ENCODE measurements around the gene TAGLN2. TPM values are rescaled to one million over a fixed set of nuclear protein-coding genes. Genes with fewer than 3 reads are reported as not detected.

The TAGLN2 gene
- total RNA-seq, 4 donors from 2014 or later, result 104 to 170 (median 151) TPM

GRCh38 chr1:159936273-159936904 is 11.1 kb upstream of the TAGLN2 start:
- H3K27me3 ChIP-seq, result no peaks in the 10 kb centered on the region
- H3K27ac ChIP-seq, result no peak overlapping the region
- H3K4me3 ChIP-seq (replicated peaks in 1 of 3), result no peak overlapping the region
- no peak for TF ChIP-seq POLR2A (IDR thresholded peaks at IDR 0.05)
- peak; percentile 82 to 97 (median 97) for TF ChIP-seq CTCF (IDR thresholded peaks at IDR 0.05)
- WGBS, 2 donors, result 33 to 36% methylated on average over 15 to 16 of the region's 16 CpGs
- no peaks in the 10 kb centered on the region for H3K9me3 ChIP-seq
- DNase-seq, result peak; percentile 66 to 75
- no peaks in the 10 kb centered on the region for H3K36me3 ChIP-seq
- peaks cover 0 to 14% of the 10 kb centered on the region in 2 donors for H3K4me1 ChIP-seq
- intact Hi-C loops (cut with DNase I), result loop anchor here (2.0 kb wide), 1 partner anchor 68 kb away; no protein-coding TSS in a partner anchor

GRCh38 chr1:159935719-159936272 is 10.5 kb upstream of the TAGLN2 start:
- 75 to 81% methylated on average over 4 of the region's 4 CpGs for WGBS, 2 donors
- intact Hi-C loops (cut with DNase I), result loop anchor here (2.0 kb wide), 1 partner anchor 69 kb away; no protein-coding TSS in a partner anchor
- peaks cover 0 to 14% of the 10 kb centered on the region in 2 donors for H3K4me1 ChIP-seq
- H3K4me3 ChIP-seq (replicated peaks in 1 of 3), result no peak overlapping the region
- H3K27ac ChIP-seq, result no peak overlapping the region
- TF ChIP-seq CTCF (IDR thresholded peaks at IDR 0.05), result no peak
- no peak for TF ChIP-seq POLR2A (IDR thresholded peaks at IDR 0.05)
- H3K9me3 ChIP-seq, result no peaks in the 10 kb centered on the region
- no peaks in the 10 kb centered on the region for H3K27me3 ChIP-seq
- H3K36me3 ChIP-seq, result no peaks in the 10 kb centered on the region
- DNase-seq, result no peak

DNA sequence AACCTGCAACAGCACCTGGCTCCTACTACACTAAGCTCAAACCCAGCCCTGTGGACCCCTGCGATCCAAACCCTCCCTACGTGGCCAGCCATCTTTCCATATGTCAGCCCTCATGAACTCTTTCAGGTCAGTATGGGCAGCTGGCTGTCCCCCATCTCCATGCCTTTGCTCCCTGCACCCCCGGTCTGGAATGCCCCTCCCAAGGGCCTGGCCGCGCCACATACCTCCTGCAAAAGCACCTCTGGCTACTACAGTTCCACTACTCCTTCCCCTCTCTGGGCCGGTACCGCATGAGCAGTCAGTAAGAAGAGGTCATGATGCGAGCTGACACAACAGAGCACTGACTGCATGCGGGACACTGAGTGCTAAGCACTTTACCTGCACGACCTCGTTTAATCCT is 10.0 kb upstream of the TAGLN2 start:
- Histone ChIP-seq H3K9me3 (no peaks in the 10 kb centered on the region), H3K27ac (no peak overlapping the region), H3K36me3 (no peaks in the 10 kb centered on the region), H3K4me1 (peaks cover 0 to 14% of the 10 kb centered on the region in 2 donors), H3K27me3 (no peaks in the 10 kb centered on the region), H3K4me3 (replicated peaks in 1 of 3) (no peak overlapping the region)
- intact Hi-C loops (cut with DNase I), result no loop called here
- no peak for DNase-seq
- WGBS, 2 donors, result 88 to 91% methylated on average over 11 of the region's 11 CpGs
- TF ChIP-seq CTCF (IDR thresholded peaks at IDR 0.05) (no peak), POLR2A (IDR thresholded peaks at IDR 0.05) (no peak)

- TF ChIP-seq CTCF (IDR thresholded peaks at IDR 0.05) (no peak), POLR2A (IDR thresholded peaks at IDR 0.05) (no peak)
- Histone ChIP-seq H3K9me3 (no peaks in the 10 kb centered on the region), H3K4me1 (peaks cover 0 to 14% of the 10 kb centered on the region in 2 donors), H3K36me3 (no peaks in the 10 kb centered on the region), H3K4me3 (replicated peaks in 1 of 3) (no peak overlapping the region), H3K27ac (no peak overlapping the region), H3K27me3 (no peaks in the 10 kb centered on the region)
- no peak for DNase-seq
- intact Hi-C loops (cut with DNase I), result no loop called here
- 89 to 96% methylated on average over 8 to 14 of the region's 14 CpGs for WGBS, 2 donors
Measured at GRCh38 chr1:159934136-159935039, 9.1 kb upstream of the TAGLN2 start.
